H1 (cell line): ENCODE measurements around the gene TNIK. TPM values are rescaled to one million over a fixed set of nuclear protein-coding genes. Genes with fewer than 3 reads are reported as not detected.

Experiments used
- CTCF ChIA-PET: fragments of 300-600 bp; sonication (Branson Sonifier 250); formaldehyde crosslinking; loops from one replicate; lab custom pipeline; 2021; ENCODE audit not compliant: partially characterized antibody; lab: Charles Lee
- POLR2A ChIA-PET: fragments of 300-600 bp; sonication (Branson Sonifier 250); formaldehyde crosslinking; loops from one replicate; lab custom pipeline; 2021; ENCODE audit warnings: inconsistent platforms; ENCODE audit not compliant: partially characterized antibody; lab: Charles Lee
- DNase-seq, 2 experiments: peaks; one replicate each; pipeline versions ENCODE4 v3.0.0 to v3.0.0-alpha.2; 2010 to 2022; ENCODE audit warnings: low spot score in 2 of 2, low read depth in 1 of 2, mixed read lengths in 1 of 2
- FAIRE-seq: peaks from 2 replicates; lab custom pipeline; 2011; peaks lifted over from hg19 to GRCh38; lab: Jason Lieb, UNC
- H2AFZ ChIP-seq: 2 replicates; pipeline ENCODE4 v1.8.1; 2012; ENCODE audit warnings: low read length, inconsistent platforms
- H2AK5ac ChIP-seq: 2 replicates; pipeline ENCODE4 v1.6.1; 2013; ENCODE audit warnings: low read depth, low read length
- H2BK120ac ChIP-seq: replicated peaks from 2 replicates; pipeline ENCODE3; 2013; ENCODE audit warnings: low read depth, low read length, inconsistent platforms
- H2BK12ac ChIP-seq: 2 replicates; pipeline ENCODE4 v1.6.1; 2013; ENCODE audit warnings: low read depth, low read length
- H2BK15ac ChIP-seq: 2 replicates; pipeline ENCODE4 v1.6.1; 2013; ENCODE audit warnings: low read length
- H2BK20ac ChIP-seq: 2 replicates; pipeline ENCODE4 v1.6.1; 2013; ENCODE audit warnings: low read length
- H2BK5ac ChIP-seq: 2 replicates; pipeline ENCODE4 v1.6.1; 2013; ENCODE audit warnings: low read depth, low read length
- H3K14ac ChIP-seq: 2 replicates; pipeline ENCODE4 v1.6.1; 2013; ENCODE audit warnings: inconsistent platforms; ENCODE audit not compliant: insufficient read length
- H3K18ac ChIP-seq: 2 replicates; pipeline ENCODE4 v1.6.1; 2013; ENCODE audit warnings: low read length; ENCODE audit errors: extremely low read depth
- H3K23ac ChIP-seq: 2 replicates; pipeline ENCODE4 v1.6.1; 2013; ENCODE audit warnings: inconsistent platforms; ENCODE audit not compliant: insufficient read length
- H3K23me2 ChIP-seq: 2 replicates; pipeline ENCODE4 v1.6.1; 2013; ENCODE audit warnings: low read depth, low read length
- H3K27ac ChIP-seq: 2 replicates; pipeline ENCODE4 v1.6.1; 2011; ENCODE audit warnings: low read depth, low read length, inconsistent platforms
- H3K27me3 ChIP-seq, 4 experiments: replicated peaks in 1 of 4; 1 replicate in 1 of 4; 2 replicates in 3 of 4; pipeline versions ENCODE4 v1.6.1 to v1.8.1; 2011 to 2013; ENCODE audit warnings: low read length in 3 of 4, mild to moderate bottlenecking in 3 of 4, inconsistent platforms in 2 of 4, mixed read lengths in 2 of 4, moderate library complexity in 1 of 4; ENCODE audit not compliant: control insufficient read depth in 3 of 4, insufficient read depth in 3 of 4; ENCODE audit errors: extremely low read depth in 1 of 4
- H3K36me3 ChIP-seq, 4 experiments: 2 replicates each; pipeline versions ENCODE4 v1.6.1 to v1.8.1; 2011 to 2013; ENCODE audit warnings: mild to moderate bottlenecking in 4 of 4, low read length in 3 of 4, moderate library complexity in 2 of 4, control low read depth in 1 of 4, inconsistent platforms in 1 of 4; ENCODE audit not compliant: insufficient read depth in 4 of 4, control insufficient read depth in 2 of 4
- H3K4ac ChIP-seq: replicated peaks from 2 replicates; pipeline ENCODE3; 2013; ENCODE audit warnings: low read length, low read depth, mixed read lengths, inconsistent platforms; ENCODE audit not compliant: insufficient read length
- H3K4me1 ChIP-seq, 4 experiments: replicated peaks in 1 of 4; 1 replicate in 1 of 4; 2 replicates in 3 of 4; pipeline versions ENCODE4 v1.6.1 to v1.8.1; 2011 to 2013; ENCODE audit warnings: low read length in 3 of 4, inconsistent platforms in 2 of 4, mixed read lengths in 1 of 4; ENCODE audit not compliant: insufficient read depth in 4 of 4, control insufficient read depth in 3 of 4
- H3K4me2 ChIP-seq, 2 experiments: 2 replicates each; pipeline versions ENCODE4 v1.6.1 to v1.8.1; 2011 to 2013; ENCODE audit warnings: low read depth in 2 of 2, low read length in 2 of 2, control low read depth in 1 of 2, inconsistent platforms in 1 of 2, mild to moderate bottlenecking in 1 of 2; ENCODE audit not compliant: insufficient read depth in 1 of 2
- H3K4me3 ChIP-seq, 4 experiments: fragments of 200-600, 300-600 bp in 1 of 4; sonication (generic), shearing (Covaris generic), sonication (Bioruptor Twin) in 1 of 4; 2 replicates each; pipeline versions ENCODE4 v1.5.1 to v1.8.1; 2011 to 2016; ENCODE audit warnings: low read length in 4 of 4, low read depth in 3 of 4, control low read depth in 2 of 4, inconsistent platforms in 2 of 4, mild to moderate bottlenecking in 2 of 4, mixed read lengths in 1 of 4, moderate library complexity in 1 of 4; ENCODE audit not compliant: insufficient read depth in 2 of 4; ENCODE audit errors: extremely low read depth in 1 of 4
- H3K56ac ChIP-seq: replicated peaks from 2 replicates; pipeline ENCODE3; 2013; ENCODE audit warnings: low read depth, mild to moderate bottlenecking, mixed read lengths, low read length, inconsistent platforms; ENCODE audit not compliant: insufficient read length
- H3K79me1 ChIP-seq: 2 replicates; pipeline ENCODE4 v1.6.1; 2013; ENCODE audit warnings: low read depth, low read length, control low read depth
- H3K79me2 ChIP-seq, 2 experiments: 2 replicates each; pipeline versions ENCODE4 v1.6.1 to v1.8.1; 2012 to 2013; ENCODE audit warnings: low read length in 2 of 2, mild to moderate bottlenecking in 2 of 2, inconsistent platforms in 1 of 2; ENCODE audit not compliant: insufficient read depth in 2 of 2, control insufficient read depth in 1 of 2
- H3K9ac ChIP-seq, 4 experiments: replicated peaks in 1 of 4; 1 replicate in 1 of 4; 2 replicates in 3 of 4; pipeline versions ENCODE4 v1.6.1 to v1.8.1; 2011 to 2013; ENCODE audit warnings: low read depth in 3 of 4, low read length in 3 of 4, control low read depth in 2 of 4, mild to moderate bottlenecking in 2 of 4, moderate library complexity in 2 of 4, inconsistent platforms in 1 of 4; ENCODE audit errors: extremely low read depth in 1 of 4
- H3K9me3 ChIP-seq, 2 experiments: 2 replicates each; pipeline versions ENCODE4 v1.6.1 to v1.8.1; 2012 to 2013; ENCODE audit warnings: mild to moderate bottlenecking in 2 of 2, moderate library complexity in 2 of 2, control low read depth in 1 of 2, inconsistent platforms in 1 of 2, low read depth in 1 of 2, low read length in 1 of 2, mixed read lengths in 1 of 2; ENCODE audit not compliant: insufficient read depth in 2 of 2
- H4K20me1 ChIP-seq, 2 experiments: replicated peaks in 1 of 2; 2 replicates each; pipeline versions ENCODE3 to v1.8.1; 2011 to 2013; ENCODE audit warnings: inconsistent platforms in 2 of 2, low read length in 2 of 2, mild to moderate bottlenecking in 1 of 2; ENCODE audit not compliant: insufficient read depth in 2 of 2, control insufficient read depth in 1 of 2
- H4K5ac ChIP-seq: 2 replicates; pipeline ENCODE4 v1.6.1; 2013; ENCODE audit warnings: low read length, low read depth, mixed read lengths, inconsistent platforms; ENCODE audit not compliant: insufficient read length
- H4K8ac ChIP-seq: 2 replicates; pipeline ENCODE4 v1.8.0; 2013; ENCODE audit warnings: mild to moderate bottlenecking, moderate library complexity, low read length, inconsistent platforms; ENCODE audit not compliant: insufficient read depth; ENCODE audit errors: extremely low read depth
- H4K91ac ChIP-seq: replicated peaks from 2 replicates; pipeline ENCODE3; 2013; ENCODE audit warnings: low read length, mixed read lengths, inconsistent platforms; ENCODE audit not compliant: insufficient read length
- ASH2L ChIP-seq: fragments of 200-600, 300-600 bp; sonication (generic); IDR thresholded peaks from one replicate; pipeline ENCODE4 v1.7.1; 2017; ENCODE audit warnings: low read length
- CREB1 ChIP-seq: IDR thresholded peaks from 2 replicates; pipeline ENCODE4 v1.6.1; 2012; ENCODE audit warnings: inconsistent platforms
- POLR2A ChIP-seq, 2 experiments: IDR thresholded peaks; 1 replicate in 1 of 2; 2 replicates in 1 of 2; pipeline ENCODE4 v1.6.1; 2011; ENCODE audit warnings: low read depth in 2 of 2, low read length in 2 of 2, mild to moderate bottlenecking in 2 of 2; ENCODE audit errors: control extremely low read depth in 1 of 2
- SP4 ChIP-seq: IDR thresholded peaks from 2 replicates; pipeline ENCODE4 v1.6.1; 2012; ENCODE audit warnings: low read length, inconsistent platforms
- WGBS, 2 experiments: shearing (Covaris generic) in 1 of 2; methylation state at CpG; one replicate each; pipeline versions ENCODE4 v1.1.6 to v1.1.7; 2013 to 2015; ENCODE audit warnings: low lambda C conversion rate in 2 of 2, mixed read lengths in 2 of 2, inconsistent platforms in 1 of 2, low coverage in 1 of 2, missing lambda C conversion rate in 1 of 2; ENCODE audit not compliant: insufficient replicate concordance in 2 of 2, insufficient coverage in 1 of 2, insufficient read length in 1 of 2; ENCODE audit errors: extremely low coverage in 1 of 2, missing lambda C conversion rate in 1 of 2; 5-methylcytosine and 5-hydroxymethylcytosine counted together
- polyA plus RNA-seq, 7 experiments: library from polyadenylated mRNA; depleted of rRNA in 3 of 7; stranded (reverse) in 5 of 7; unstranded in 2 of 7; fragments of >200 nt in 5 of 7; fragments of 200-250 nt in 2 of 7; gene quantifications; 1 replicate in 5 of 7; 2 replicates in 1 of 7; 4 replicates in 1 of 7; pipeline versions ENCODE4 v1.2.1 to v1.2.3, GENCODE V29; 2011 to 2013; ENCODE audit warnings: missing spikeins in 2 of 7, mixed read lengths in 2 of 7
- total RNA-seq: library from RNA; stranded (reverse); fragmentation: NEBNext Ultra II Directional; extraction: Animal tissue kit (Norgen Biotek cat#: 25700); gene quantifications from 2 replicates; pipeline ENCODE4 v1.2.1, GENCODE V29; 2021

Gene TNIK
- total and polyA plus RNA-seq, 2 of the 8 experiments (the other 6 are each of a cell fraction or from before 2014, with no cell fraction given), result 7.4 to 42.0 TPM

GRCh38 chr3:171065732-171066131 is 394.5 kb downstream of the TNIK start:
- Histone ChIP-seq H2BK20ac (no peak overlapping the region), H4K20me1 (no peaks in the 10 kb centered on the region), H3K79me1 (no peaks in the 10 kb centered on the region), H3K27ac (no peak overlapping the region), H3K18ac (no peak overlapping the region), H3K9me3 (no peaks in the 10 kb centered on the region), H3K4me3 (no peak overlapping the region), H4K91ac (no peak overlapping the region), H3K23ac (no peak overlapping the region), H3K14ac (no peak overlapping the region), H4K5ac (no peak overlapping the region), H2BK12ac (no peak overlapping the region), H3K56ac (no peak overlapping the region), H3K23me2 (no peaks in the 10 kb centered on the region), H2BK15ac (no peak overlapping the region), H3K4me2 (no peak overlapping the region), H4K8ac (no peak overlapping the region), H3K9ac (no peak overlapping the region), H3K4me1 (peaks cover 0 to 8% (median 4%) of the 10 kb centered on the region in 4 experiments; a peak in 6 of 7 replicates), H3K4ac (no peak overlapping the region), H2AK5ac (no peak overlapping the region), H2AFZ (no peak overlapping the region), H3K36me3 (peaks cover 0 to 5% (median 0%) of the 10 kb centered on the region in 4 experiments; a peak in 2 of 8 replicates), H2BK120ac (no peak overlapping the region), H2BK5ac (no peak overlapping the region), H3K27me3 (no peaks in the 10 kb centered on the region), H3K79me2 (no peaks in the 10 kb centered on the region)
- FAIRE-seq (no peak), DNase-seq (no peak)
- TF ChIP-seq CREB1, result no peak
- no peak for TF ChIP-seq SP4
- TF ChIP-seq POLR2A (IDR thresholded peaks at IDR 0.05; ENCODE audit: control extremely low read depth in 1 of 2, low read depth in 2 of 2, low read length in 2 of 2), result no peak
- TF ChIP-seq ASH2L, result no peak
- ChIA-PET CTCF (interaction anchor here (0.9 to 1.6 kb wide), 3 partner anchors 16 to 50 kb away, joined by 3 to 5 read pairs (median 5); no protein-coding TSS in a partner anchor), POLR2A (interaction anchor here (0.7 kb wide), 1 partner anchor 266 kb away, joined by 3 read pairs; no protein-coding TSS in a partner anchor)
- 95 to 100% methylated on average over 1 of the region's 1 CpG for WGBS, 2 experiments
